Central memory CD4-positive, alpha-beta T cell (primary cell): ENCODE results near the gene LHPP.

ENCODE experiments used
- DNase-seq: peaks from one replicate; pipeline ENCODE4 v3.0.0; 2022

The LHPP gene

GRCh38 chr10:124447751-124448466 is 13.7 kb upstream of the LHPP start:
- DNase-seq, result no peak

GRCh38 chr10:124448696-124449169 is 12.9 kb upstream of the LHPP start:
- no peak for DNase-seq

GRCh38 chr10:124449170-124450011 is 12.2 kb upstream of the LHPP start:
- no peak for DNase-seq

- no peak for DNase-seq
These were observed 11.4 kb upstream of the LHPP start, which contains the start of gene NKX1-2 for GRCh38 chr10:124450012-124450782. TSS of gene NKX1-2 (minus strand) at chr10:124450035. CDS start at chr10:124449943, 92 bp downstream.

GRCh38 chr10:124450783-124451057 is 10.9 kb upstream of the LHPP start:
- DNase-seq, result no peak

- no peak for DNase-seq
These were observed 10.3 kb upstream of the LHPP start for GRCh38 chr10:124451276-124451675.

- DNase-seq, result no peak
These were observed 7.5 kb upstream of the LHPP start for GRCh38 chr10:124453960-124454610.

GRCh38 chr10:124455441-124455840 is 6.2 kb upstream of the LHPP start:
- DNase-seq, result no peak

GRCh38 chr10:124458473-124458872 is 3.1 kb upstream of the LHPP start:
- DNase-seq, result no peak

GRCh38 chr10:124458889-124459288 is 2.7 kb upstream of the LHPP start:
- no peak for DNase-seq

- DNase-seq, result no peak
These were observed 2.2 kb upstream of the LHPP start for GRCh38 chr10:124459395-124459794.

- no peak for DNase-seq
These were observed 1.5 kb upstream of the LHPP start for GRCh38 chr10:124460144-124460543.

- no peak for DNase-seq
These were observed 699 bp downstream of the LHPP start for GRCh38 chr10:124462348-124462695.

- DNase-seq, result no peak
These were observed 2.7 kb downstream of the LHPP start for GRCh38 chr10:124464028-124464965.

- no peak for DNase-seq
These were observed 3.6 kb downstream of the LHPP start for GRCh38 chr10:124465003-124465776.

GRCh38 chr10:124465777-124466488 is 4.3 kb downstream of the LHPP start:
- DNase-seq, result no peak

- DNase-seq, result no peak
These were observed 5.5 kb downstream of the LHPP start for GRCh38 chr10:124467165-124467564.

- no peak for DNase-seq
These were observed 7.0 kb downstream of the LHPP start for GRCh38 chr10:124468624-124469023.

- DNase-seq, result no peak
These were observed 8.4 kb downstream of the LHPP start for GRCh38 chr10:124469956-124470484.
